Measurements from ENCODE around the gene RNU4-1. TPM values are rescaled to one million over a fixed set of nuclear protein-coding genes. Genes with fewer than 3 reads are reported as not detected.

Gene RNU4-1
- total and polyA plus RNA-seq, 9 of the 15 experiments (the other 6 are each of a cell fraction or from before 2014, with no cell fraction given) = under 0.01 to 19,719 (median 3,563) TPM; not detected in 4

- peak; percentile 91 for TF ChIP-seq ZNF766 (CRISPR knock-in tag; conservative IDR thresholded peaks at IDR 0.05)
- 0 out of 2 replicates have a peak, but pooled peaks have one; percentile 53 for TF ChIP-seq ETS1 (conservative IDR thresholded peaks at IDR 0.05; ENCODE audit: control insufficient read depth, low read depth, low read length)
- TF ChIP-seq SIN3A (IDR thresholded peaks at IDR 0.05; ENCODE audit: borderline replicate concordance in 2 of 2, control insufficient read depth in 1 of 2, low read depth in 2 of 2, low read length in 2 of 2) = peak; percentile 82 to 83; a peak in 2 of 4 replicates
- peak; percentile 75 for TF ChIP-seq MYC (IDR thresholded peaks at IDR 0.05; ENCODE audit: low read depth, low read length)
- peak; percentile 96 for TF ChIP-seq MYC (CRISPR knock-in tag; IDR thresholded peaks at IDR 0.05; ENCODE audit: borderline replicate concordance, low read depth)
- no peak for TF ChIP-seq POLR3G (IDR thresholded peaks at IDR 0.05; ENCODE audit: extremely low read depth, insufficient read length, insufficient replicate concordance)
- peak; percentile 58; the same call in 1 of the 2 replicates for TF ChIP-seq GABPA (tag; conservative IDR thresholded peaks at IDR 0.05; ENCODE audit: low read depth)
- TF ChIP-seq JUN (IDR thresholded peaks at IDR 0.05; ENCODE audit: borderline replicate concordance, low read depth, low read length) = peak; percentile 75
- TF ChIP-seq JUN (CRISPR knock-in tag; IDR thresholded peaks at IDR 0.05; ENCODE audit: borderline replicate concordance) = no peak
- 0 out of 2 replicates have a peak, but pooled peaks have one; percentile 54 for TF ChIP-seq ZNF584 (CRISPR knock-in tag; IDR thresholded peaks at IDR 0.05; ENCODE audit: low read depth)
- TF ChIP-seq ATF1 (CRISPR knock-in tag; IDR thresholded peaks at IDR 0.05) = no peak
- TF ChIP-seq ATF1 (tag; IDR thresholded peaks at IDR 0.05) = peak; percentile 96
- no peak for TF ChIP-seq TSC22D4 (tag; IDR thresholded peaks at IDR 0.05)
- TF ChIP-seq DPF2 (IDR thresholded peaks at IDR 0.05) = peak; percentile 22; the same call in 1 of the 2 replicates
- no peak; the same call in 1 of the 2 replicates for TF ChIP-seq NCOA1 (IDR thresholded peaks at IDR 0.05; ENCODE audit: low read depth)
- TF ChIP-seq ZNF212 (CRISPR knock-in tag; IDR thresholded peaks at IDR 0.05) = no peak
- TF ChIP-seq BCLAF1 (IDR thresholded peaks at IDR 0.05; ENCODE audit: borderline replicate concordance in 1 of 2, control insufficient read depth in 1 of 2, low read depth in 2 of 2, low read length in 1 of 2) = no peak
- TF ChIP-seq USF1 (CRISPR knock-in tag; IDR thresholded peaks at IDR 0.05) = peak; percentile 100
- peak; percentile 98 for TF ChIP-seq CBFA2T2 (conservative IDR thresholded peaks at IDR 0.05)
- TF ChIP-seq RUNX1 (IDR thresholded peaks at IDR 0.05; ENCODE audit: low read depth) = no peak
- TF ChIP-seq SMARCA4 (IDR thresholded peaks at IDR 0.05) = peak; percentile 54
- TF ChIP-seq TRIM28 (IDR thresholded peaks at IDR 0.05) = no peak
- TF ChIP-seq HCFC1 (IDR thresholded peaks at IDR 0.05; ENCODE audit: low read depth, low read length) = peak; percentile 42; the same call in 1 of the 2 replicates
Observed at GRCh38 chr12:120317224-120318105, 24.4 kb upstream of the RNU4-1 start (continued).
